ENCODE data around the gene COA1.

The COA1 gene

DNA sequence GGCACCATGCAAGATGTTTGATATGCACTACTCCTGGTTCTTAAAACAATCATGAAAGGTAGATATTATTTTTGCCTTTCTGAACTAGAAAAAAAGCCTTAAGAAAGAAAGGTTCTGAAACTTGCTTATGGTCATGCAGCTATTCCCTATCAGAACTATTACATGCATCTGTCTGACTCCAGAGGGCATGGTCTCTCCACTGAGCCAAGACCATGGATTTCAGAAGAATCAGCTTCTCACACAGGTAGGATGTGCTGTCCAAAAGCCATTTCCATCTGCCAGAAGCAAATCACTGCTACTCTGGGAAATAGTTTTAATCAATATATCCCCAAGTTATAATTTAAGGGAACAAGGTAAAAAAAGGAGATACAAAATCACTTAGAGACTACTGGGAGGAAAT, 77.0 kb downstream of the COA1 start:
- no peak for DNase-seq (ENCODE audit: low spot score)

DNA sequence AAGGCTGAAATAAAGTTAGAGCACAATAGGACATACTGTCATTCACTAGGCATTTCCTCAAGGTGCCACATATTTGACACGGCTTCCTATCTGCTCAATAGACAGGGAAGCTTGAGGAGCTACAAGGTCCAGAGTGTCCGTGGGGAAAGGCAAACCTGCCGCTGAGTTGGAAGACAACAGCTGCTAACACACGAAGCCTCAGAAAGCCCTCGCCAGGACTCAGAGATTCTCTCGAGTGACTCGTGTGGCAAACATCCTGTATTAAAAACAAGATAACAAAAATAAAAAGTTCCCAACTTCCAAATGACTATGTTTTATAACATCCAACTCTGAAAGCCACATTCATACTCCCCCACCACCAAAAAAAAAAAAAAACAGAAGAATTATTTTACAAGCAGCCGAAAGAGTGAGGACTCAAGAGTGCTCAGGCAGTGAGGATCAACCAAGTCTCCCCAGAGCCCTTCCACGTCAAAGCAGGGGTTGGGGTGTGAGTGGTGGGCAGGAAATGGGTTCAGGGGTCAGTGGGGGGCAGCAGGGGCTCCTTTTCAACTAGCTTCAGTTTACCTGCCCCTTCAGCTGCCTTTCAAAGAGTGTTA, 78.8 kb downstream of the COA1 start:
- peak; percentile 23 for DNase-seq (ENCODE audit: low spot score)

DNA sequence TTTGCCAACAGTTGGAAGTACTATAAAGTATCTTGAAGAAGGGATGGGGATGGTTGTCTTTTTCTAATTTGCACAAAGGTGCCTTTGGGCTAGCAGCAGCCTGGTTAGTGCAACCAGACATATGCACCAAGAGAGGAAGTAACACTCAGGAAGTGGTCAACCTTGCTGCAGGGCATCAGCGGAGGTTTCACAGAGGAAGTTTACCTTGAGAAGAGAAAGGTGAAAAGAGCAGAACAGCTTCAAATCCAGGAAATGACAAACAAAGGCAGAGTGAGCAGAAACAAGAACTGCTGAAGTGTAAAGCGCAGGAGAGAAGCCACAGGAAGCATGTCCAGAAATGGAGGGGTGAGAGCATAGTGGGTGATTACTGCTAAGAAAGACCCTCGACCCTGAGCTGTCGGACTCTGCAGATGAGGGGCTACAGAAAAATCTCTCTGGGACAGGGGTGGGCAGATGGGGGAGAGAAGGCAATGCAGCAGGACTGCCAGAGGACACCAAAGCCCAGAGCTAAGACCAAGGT, 79.5 kb downstream of the COA1 start:
- no peak for DNase-seq (ENCODE audit: low spot score)

DNA sequence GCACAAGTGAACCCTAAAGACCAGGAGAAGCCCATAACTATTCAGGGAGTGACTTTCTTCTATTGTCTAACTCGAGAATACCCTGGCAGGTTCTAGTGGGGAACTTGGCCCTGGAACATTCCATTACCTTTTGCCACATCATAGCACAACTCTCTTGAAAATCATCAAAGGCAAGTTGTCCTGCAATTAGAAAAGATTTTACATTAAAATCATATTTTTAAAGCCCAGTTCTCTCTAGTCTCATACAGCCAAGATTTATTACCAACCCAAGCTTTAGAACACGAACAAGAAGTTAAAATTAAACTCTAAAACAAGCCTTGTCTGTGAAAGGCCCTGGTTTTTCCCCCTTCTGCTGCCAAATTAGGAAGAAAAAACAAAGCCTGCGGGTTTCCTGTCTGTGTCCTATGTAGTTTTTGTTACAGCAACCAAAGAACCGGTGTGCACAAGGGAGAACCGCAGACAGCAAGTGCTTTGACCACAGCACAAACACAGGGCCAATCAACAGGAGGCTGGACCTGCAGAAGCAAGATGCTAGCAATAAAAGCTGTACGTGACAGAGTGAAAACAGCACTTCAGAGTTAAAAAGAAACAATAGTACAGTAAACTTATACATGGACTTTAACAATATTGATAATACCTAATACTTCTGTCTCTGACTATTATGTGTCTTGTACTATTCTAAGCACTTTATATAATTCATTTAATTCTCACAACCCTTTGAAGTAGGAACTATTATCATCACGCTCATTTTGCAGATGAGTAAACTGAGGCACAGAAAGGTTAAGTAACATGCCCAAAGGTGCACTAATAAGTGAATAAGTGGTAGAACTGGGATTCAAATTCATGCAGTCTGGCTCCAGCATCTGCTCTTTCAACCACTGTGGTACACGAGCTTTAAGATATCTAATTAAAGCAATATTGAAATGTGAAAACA, 80.6 kb downstream of the COA1 start:
- DNase-seq (ENCODE audit: low spot score), result no peak

DNA sequence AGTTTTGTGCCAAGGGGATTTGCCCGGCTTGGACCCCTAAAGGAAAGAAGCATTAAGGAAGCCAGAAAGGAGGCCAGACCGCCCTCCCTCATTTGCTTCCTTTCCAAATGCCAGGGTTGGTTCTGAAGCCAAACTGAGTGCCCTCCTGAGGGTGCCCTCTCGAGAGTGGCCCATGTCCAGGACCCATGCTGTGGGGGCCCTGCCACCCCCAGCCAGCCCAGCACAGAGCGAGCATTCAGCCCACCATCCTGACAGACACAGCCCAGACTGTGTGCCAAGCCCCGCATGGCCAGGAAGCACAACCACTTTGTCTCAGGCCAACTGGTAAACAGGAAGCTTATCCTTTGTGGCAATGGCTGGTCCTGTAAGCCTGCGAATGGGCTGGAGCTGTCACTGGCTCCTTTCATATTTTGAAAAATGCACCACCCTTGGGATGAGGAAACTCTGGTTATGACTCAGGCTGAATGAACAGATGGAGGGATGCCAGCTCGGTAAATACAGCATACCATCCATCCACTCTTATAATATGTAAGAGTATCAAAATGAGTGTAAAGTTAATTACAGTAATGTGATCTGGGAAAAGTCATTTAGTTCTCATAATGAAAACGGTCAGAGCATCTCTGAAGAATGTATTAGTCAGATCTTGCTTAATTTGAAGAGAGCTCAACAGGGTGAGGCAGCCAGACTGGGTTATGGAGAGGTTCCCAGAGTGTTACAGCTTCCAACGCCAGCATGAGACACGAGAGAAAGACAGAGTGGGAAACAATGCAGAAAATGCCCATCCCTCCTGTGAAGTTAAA, 81.5 kb downstream of the COA1 start:
- DNase-seq (ENCODE audit: low spot score), result peak; percentile 72

DNA sequence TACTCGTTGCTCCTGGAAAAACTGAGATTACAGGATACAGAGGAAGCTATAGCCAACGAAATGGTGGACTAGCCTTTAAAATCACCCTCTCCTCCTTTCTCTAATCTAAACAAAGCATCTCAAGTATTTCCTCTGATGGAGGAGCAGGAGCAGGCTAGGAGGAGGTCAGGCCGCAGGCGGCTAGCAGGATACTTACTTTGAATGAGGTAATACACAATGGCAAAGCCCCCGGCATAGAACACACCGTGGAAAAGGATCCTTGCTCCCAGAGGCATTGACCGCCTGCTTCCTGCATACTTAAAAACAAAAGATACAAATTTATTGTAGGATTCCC, 82.0 kb downstream of the COA1 start:
- no peak for DNase-seq (ENCODE audit: low spot score)

DNA sequence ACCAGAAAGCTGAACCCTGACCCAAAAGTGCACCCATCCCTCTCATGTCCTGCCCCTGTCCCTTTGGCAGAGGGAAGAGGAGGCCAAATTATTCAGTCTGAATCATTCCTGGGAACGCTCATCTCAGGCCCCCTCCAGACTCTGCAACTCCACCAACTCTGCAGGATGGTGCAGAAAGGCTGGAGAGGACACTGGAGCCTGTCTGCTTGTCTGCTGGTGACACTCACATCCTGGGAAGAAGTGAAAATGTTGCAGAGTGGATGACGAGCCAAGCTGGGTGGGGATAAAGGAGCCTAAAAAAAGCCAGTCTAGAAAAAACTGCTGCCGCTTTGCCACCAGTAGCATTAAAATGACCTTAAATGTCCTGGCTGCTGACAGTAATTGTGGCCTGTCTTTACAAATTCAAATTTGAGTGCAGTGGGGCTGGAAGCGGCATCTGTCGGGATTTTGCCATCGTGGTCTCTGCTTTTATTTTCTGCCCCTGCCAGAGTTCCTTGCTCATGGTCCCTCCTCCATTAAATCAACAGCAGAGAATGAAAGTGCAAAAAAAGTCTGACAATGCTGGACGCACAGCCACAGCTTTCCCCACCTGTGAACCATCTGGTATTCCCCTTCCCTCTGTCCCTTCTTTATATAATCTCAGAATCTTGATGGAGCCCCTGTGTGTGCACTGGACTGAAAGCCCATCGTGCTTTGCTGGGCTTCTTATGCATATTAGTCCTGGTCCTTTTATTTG, 82.6 kb downstream of the COA1 start:
- DNase-seq (ENCODE audit: low spot score), result no peak

DNA sequence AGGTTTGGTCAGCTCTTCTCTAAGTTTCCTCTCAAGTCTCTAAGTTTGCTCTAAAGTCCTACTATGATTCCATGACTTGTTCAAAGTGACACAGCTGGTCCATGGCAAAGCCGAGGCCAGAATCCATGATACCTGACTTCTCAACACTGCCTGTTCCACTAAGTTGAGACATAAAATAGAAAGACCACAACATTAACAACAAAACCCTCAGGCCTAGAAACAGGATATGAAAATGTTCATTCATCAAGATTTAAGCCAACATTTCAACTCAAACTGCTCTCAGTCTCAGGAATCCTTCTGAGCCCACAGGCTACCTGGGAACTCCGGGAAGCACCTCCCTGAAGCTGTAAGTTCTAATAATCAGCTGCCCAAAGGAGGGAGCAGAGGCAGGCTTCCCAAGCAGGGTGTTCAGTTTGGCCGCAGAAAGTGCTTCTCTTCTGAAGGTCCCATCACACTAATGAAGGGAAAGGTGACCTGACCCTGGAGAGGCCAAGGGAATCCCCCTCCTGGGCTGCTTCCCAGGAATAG, 83.6 kb downstream of the COA1 start:
- DNase-seq (ENCODE audit: low spot score), result no peak

DNA sequence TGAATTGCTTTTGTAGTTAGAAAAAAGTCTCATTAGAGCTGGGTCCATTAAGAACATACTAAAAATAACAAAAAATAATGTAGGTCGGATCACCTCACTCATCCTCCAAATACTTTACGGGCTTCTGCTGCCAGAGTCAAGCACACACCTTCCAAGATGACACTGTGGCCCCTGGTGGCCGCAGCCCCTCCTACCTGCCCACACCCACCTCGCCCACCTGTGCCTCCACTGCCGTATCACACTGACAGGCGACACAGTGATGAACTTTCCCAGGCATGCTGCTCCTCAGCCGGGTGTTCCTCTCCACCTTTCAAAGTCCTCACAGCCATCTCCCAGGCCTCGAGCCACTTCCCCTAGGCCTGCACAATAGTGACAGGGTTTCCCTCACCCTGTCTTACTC, 85.5 kb downstream of the COA1 start:
- no peak for DNase-seq (ENCODE audit: low spot score)

DNA sequence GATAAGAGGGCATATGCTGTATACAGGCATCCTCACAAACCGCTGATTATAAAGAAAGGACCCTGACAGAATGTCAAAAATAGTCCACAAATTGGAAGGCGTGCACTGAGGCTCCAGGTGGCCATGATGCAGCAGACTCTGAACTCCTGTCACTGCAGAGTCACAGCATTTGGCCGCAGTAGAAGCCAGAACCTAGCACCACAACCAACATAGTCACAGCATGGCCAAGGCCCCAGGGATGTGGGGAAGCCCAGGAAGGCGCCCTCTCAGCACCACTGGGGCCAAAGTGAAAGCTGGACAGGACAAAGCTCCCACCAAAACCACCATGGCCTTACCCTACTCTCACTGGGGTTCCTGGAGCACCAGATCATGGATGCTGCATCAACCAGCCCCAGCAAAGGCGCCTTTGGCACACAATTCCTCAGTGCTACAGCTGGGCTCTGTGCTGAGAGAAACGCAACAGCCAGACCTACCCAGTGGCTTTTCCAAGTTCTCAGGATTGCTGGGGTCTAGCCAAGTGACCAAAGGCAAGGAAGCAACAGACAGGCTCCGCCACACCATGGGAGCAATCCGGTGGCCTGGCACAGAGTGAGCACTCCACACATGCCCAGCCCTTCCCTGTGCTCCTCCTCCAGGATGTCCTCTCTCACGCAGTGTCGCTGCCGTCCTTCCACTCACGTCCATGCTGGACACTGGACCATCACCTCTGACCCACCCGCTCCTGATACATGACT, 86.3 kb downstream of the COA1 start:
- no peak for DNase-seq (ENCODE audit: low spot score)

DNA sequence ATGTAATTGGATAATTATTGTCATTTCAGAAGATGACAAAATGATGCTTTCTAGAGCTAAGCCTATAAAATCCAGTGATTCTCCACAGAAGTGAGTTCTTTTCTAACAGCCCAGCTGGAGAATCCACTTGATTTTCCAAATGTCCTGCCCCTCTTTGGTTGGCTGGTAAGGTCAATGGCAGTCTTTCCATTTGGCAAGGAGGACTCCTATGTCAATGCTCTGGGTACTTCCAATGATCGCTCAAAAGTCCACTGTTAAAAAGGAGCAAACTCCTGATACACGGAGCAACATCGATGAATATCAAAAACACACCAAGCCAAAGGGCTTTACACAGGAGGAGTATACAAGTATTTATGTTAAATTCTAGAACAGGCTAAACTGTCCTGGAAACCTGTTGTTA, 88.6 kb downstream of the COA1 start:
- DNase-seq (ENCODE audit: low spot score), result no peak

DNA sequence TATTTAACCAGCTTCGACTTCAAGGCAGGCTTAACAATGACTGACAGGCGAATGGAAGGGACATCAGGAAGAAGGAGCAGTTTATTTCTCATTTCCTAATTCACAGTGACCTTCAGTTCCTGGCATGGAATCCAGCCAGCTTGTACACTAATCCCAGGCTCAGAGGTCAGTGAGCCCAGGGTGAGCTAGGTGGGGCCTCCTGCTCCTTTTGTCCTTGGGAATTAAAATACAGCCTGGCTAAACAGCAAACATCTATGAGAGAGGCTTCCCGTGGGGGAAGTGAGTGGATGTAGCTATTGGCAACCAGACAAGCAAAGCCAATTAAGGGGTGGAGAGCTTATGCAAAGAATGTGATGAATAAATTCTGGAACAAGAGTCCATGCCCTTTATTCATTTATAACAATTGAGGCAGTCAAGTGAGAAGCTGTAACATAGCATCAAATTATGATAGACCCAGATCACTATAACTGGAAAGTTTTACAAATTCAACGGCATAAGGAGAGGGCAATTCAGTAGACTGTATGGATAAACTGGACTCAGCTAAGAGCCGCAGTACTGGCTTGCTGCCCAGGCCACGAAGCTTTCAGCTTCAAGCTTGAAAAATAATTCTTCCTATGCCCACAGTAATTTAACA, 89.3 kb downstream of the COA1 start:
- DNase-seq (ENCODE audit: low spot score), result no peak

DNA sequence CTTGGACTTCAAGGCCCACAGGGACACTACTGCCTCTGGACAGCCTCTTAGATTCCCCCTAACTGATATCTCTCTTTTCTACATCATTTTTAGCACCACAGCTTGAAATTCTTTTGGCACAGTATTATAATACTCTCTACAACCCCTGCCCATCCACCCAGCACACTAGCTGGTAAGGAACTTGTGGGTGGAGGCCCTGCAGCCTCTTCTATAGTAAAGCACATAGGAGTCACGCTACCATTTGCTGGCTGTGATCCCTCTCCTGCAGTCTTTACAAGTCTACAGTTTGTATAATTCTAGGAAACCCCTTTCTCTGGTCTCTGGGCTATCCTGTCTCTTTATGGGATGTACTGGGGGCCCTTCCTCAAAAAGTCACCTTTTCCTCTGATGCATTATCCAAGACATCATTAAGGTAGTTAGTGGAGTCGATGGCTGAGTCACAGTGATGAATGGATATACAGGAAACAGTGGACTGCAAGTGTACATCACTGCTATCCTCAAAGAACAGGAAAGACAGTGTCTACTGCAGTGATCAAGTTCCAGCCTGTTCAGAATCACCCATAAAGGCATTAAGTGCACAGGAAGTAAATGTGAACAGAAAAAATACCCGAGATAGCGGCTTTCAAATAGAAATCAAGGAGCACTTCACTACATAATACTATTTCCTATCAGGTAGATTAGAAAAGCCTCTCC, 92.1 kb downstream of the COA1 start:
- no peak for DNase-seq (ENCODE audit: low spot score)

DNA sequence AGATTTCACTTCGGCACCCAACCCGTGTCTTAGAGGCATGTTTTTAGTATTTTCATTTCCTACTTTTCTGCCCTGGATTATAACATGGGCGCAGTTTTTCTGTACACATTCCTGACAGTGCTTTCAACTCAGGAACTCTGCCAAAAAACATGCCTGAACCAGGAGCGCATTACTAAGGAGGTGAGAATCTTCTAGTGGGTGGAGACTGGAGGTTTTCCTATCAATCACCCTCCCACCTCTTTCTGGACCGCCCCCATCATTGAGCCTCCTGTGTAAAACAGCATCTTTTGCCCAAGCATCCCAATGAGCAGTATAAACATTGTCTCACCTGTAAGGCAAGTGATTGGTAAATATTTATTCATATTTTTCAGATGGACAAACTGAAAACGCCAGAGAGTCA, 93.2 kb downstream of the COA1 start:
- no peak for DNase-seq (ENCODE audit: low spot score)

DNA sequence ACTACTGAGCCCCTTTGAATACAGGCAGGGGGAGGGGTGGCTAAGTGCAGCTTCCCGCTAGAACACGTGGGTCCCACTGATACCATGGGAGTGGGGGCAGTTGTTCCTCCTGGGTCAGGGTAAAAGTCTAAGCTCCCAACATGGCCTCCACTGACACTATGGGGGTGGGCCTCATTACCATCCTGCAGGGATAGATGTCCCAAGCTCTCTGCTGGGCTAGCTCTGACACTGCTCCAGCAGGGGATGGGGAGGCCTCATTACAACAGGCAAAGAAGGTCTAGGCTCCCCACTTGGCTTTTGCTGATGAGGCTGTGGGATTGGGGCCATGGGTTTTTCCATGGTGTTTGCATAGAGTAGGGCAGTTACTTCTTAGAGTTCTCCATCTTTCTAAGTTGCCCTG, 94.9 kb downstream of the COA1 start:
- DNase-seq (ENCODE audit: low spot score), result no peak

DNA sequence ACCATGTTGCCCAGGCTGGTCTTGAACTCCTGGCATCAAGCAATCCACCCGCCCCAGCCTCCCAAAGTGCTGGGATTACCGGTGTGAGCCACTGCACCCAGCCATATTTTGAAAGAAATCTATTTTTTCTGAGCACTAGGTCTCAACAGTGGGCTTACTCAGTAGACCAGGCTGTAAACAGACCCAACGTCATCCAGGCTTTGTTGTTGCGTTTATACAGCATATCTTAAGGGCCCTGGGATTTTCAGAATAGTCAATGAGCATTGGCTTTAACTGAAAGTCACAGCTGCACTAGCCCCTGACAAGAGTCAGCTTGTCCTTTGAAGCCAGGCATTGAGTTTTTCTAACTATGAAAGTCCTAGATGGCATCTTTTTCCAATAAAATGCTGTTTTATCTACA, 96.6 kb downstream of the COA1 start:
- no peak for DNase-seq (ENCODE audit: low spot score)

DNA sequence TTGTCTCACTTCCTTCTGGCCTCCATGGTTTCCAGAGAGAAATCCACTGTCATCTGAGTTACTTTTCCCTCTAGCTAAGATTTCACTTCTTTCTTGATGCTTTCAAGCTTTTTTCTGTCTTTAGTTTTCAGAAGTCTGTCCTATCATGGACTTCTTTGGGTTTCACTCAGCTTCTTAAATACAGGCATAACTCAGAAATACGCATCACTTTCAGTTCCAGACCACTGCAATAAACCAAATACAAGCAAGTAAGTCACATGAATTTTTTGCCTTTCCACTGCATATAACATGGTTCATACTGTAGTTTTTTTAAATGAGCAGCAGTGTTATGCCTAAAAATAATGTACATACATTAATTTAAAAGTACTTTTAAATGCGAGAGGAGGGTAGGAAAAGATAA, 97.8 kb downstream of the COA1 start:
- DNase-seq (ENCODE audit: low spot score), result no peak

DNA sequence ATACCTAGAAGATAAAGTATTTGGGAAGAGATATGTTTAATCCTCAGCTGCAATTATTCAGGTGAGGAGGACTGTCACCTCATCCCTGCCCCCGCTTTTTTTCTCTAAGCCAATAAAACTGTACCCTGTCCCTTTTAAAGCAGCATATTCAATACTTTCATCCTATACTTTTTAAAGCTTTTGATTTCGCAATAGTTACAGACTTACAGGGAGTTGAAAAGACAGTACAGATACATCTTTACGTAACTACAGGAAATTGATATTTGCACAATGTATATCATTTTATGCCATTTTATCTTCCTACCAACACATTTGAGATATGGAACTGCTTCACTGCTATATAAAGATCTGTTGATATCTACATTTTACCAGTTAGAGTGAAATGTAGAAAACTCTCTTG, 98.8 kb downstream of the COA1 start:
- no peak for DNase-seq (ENCODE audit: low spot score)

DNA sequence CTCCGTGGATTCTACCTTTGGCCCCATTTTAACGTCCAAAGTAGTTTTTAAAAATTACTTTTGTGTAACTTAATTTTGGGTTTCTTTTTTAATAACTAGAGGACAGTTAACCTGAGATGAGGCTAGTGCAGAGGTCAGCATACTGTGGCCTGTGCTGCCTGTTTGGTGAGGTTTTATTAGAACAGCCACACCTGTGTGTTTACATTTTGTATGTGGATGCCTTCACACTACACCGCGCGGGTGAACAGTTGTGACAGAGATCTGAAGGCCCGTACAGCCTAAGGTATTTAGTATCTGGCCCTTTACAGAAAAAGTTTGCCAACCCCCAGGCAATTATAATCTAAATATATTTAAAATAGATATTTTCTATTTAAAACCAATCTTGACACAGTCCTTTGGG, 99.5 kb downstream of the COA1 start:
- no peak for DNase-seq (ENCODE audit: low spot score)

DNA sequence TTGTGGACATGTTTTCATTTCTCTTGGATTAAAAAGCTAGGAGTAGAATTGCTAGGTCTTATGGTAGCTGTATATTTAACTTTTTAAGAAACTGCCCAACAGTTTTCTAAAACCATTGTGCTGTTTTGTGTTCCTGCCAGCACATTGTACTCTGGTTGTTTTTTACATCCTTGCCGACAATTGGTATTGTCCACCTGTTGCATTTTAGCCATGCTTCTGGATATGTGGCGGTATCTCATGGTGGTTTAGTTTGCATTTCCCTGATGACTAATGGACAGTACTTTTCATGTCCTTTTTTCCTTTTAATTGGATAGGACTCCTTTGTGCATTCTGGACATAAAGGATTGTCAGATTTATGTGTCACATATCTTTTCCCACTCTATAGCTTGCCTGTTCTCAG, 100.9 kb downstream of the COA1 start:
- DNase-seq (ENCODE audit: low spot score), result no peak

Measured in LoVo (cell line).